ENCODE data around the gene PLEKHA6. TPM values are rescaled to one million over a fixed set of nuclear protein-coding genes. Genes with fewer than 3 reads are reported as not detected.

PLEKHA6 gene
- total RNA-seq, 2 experiments from 2014 or later = 0.53 to 0.82 TPM

DNA sequence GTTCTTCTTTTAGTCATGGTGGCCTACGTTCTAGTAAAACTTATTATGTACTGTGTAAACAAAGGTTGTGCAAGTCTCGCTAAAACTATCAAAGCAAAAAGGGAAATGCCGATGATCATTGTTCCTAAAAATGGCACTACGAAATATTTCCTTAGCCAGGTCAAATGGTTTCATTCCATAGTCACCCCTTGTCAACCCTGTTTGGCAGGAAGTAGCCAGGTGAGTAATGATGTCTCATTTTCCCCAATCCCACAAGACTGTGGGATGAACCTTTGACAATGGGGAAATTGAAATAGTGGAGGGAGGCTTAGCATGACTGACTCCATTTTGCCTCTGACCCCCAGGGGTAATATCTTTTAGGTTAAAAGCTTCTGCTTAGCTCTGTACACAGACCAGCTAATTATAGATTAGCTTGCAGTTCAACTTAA lies 188.0 kb downstream of the PLEKHA6 start:
- ATAC-seq (ENCODE audit: poor library complexity) = no peak
- no peaks in the 10 kb centered on the region for H3K4me1 Mint-ChIP-seq (ENCODE audit: low read depth)
- H3K27ac ChIP-seq (ENCODE audit: low read depth in 1 of 2, low read length in 2 of 2) = no peak overlapping the region
- H3K4me3 Mint-ChIP-seq = no peak overlapping the region
- no peak for DNase-seq
- peaks cover 26 to 37% of the 10 kb centered on the region in 2 experiments for H3K9me3 ChIP-seq (ENCODE audit: control insufficient read depth in 1 of 2, insufficient read depth in 1 of 2, low read length in 2 of 2)
- intact Hi-C loops (cut with DNase I, micrococcal nuclease) = no loop called here
- peaks cover 18% of the 10 kb centered on the region for H3K9me3 Mint-ChIP-seq
- peaks cover 12% of the 10 kb centered on the region for H3K36me3 Mint-ChIP-seq (ENCODE audit: low read depth)
- peaks cover 3 to 9% of the 10 kb centered on the region in 2 experiments for H3K27me3 ChIP-seq (ENCODE audit: control insufficient read depth in 1 of 2, insufficient read depth in 2 of 2, low read length in 2 of 2)
- H3K36me3 ChIP-seq (ENCODE audit: insufficient read depth, low read length) = no peaks in the 10 kb centered on the region
- no peak overlapping the region for H3K4me3 ChIP-seq (ENCODE audit: low read length)
- H3K27me3 Mint-ChIP-seq = peaks cover 7% of the 10 kb centered on the region
- H3K4me1 ChIP-seq (ENCODE audit: insufficient read depth, low read length) = no peaks in the 10 kb centered on the region
- TF ChIP-seq, protein P1, sequence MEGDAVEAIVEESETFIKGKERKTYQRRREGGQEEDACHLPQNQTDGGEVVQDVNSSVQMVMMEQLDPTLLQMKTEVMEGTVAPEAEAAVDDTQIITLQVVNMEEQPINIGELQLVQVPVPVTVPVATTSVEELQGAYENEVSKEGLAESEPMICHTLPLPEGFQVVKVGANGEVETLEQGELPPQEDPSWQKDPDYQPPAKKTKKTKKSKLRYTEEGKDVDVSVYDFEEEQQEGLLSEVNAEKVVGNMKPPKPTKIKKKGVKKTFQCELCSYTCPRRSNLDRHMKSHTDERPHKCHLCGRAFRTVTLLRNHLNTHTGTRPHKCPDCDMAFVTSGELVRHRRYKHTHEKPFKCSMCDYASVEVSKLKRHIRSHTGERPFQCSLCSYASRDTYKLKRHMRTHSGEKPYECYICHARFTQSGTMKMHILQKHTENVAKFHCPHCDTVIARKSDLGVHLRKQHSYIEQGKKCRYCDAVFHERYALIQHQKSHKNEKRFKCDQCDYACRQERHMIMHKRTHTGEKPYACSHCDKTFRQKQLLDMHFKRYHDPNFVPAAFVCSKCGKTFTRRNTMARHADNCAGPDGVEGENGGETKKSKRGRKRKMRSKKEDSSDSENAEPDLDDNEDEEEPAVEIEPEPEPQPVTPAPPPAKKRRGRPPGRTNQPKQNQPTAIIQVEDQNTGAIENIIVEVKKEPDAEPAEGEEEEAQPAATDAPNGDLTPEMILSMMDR (IDR thresholded peaks at IDR 0.05) = no peak
- POLR2A ChIA-PET = no interaction called here
- CTCF ChIA-PET = no interaction called here
- H3K27ac Mint-ChIP-seq = no peak overlapping the region

DNA sequence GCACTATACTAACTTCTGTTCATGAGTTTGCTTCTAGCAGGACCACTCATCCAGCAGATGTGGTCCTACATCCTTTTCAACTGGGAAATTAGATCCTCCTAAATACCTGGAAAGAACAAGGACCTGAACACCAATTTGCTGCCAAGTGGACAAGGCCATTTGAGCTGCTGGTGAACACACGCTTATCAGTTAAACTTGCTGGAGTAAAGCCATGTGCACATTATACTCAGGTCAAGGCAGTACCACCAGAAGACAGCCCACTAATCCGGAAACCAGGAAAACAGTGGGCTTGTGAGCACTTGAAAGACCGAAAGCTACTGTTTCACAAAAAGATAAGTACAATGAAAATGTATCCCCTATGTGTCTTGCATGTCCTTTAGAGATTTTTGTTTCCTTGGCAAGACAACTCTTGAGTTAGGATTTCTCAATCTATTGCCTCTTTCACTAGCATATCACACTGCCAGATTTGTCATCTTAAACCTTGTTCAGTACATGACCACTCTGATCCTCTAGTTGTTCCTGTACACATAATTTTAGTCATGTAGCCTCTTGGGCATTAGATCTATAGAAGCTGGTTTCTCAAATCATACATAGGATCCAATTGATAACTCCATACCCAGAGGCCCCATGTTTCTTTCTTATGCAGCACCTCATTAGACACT lies 189.1 kb downstream of the PLEKHA6 start:
- no peak overlapping the region for H3K4me3 Mint-ChIP-seq
- peaks cover 0 to 9% of the 10 kb centered on the region in 2 experiments for H3K27me3 ChIP-seq (ENCODE audit: control insufficient read depth in 1 of 2, insufficient read depth in 2 of 2, low read length in 2 of 2)
- H3K9me3 ChIP-seq (ENCODE audit: control insufficient read depth in 1 of 2, insufficient read depth in 1 of 2, low read length in 2 of 2) = peaks cover 33 to 37% of the 10 kb centered on the region in 2 experiments
- no peaks in the 10 kb centered on the region for H3K36me3 ChIP-seq (ENCODE audit: insufficient read depth, low read length)
- no peaks in the 10 kb centered on the region for H3K4me1 ChIP-seq (ENCODE audit: insufficient read depth, low read length)
- ATAC-seq (ENCODE audit: poor library complexity) (no peak), DNase-seq (no peak)
- CTCF ChIA-PET = interaction anchor here (1.1 kb wide), 1 partner anchor 8 kb away, joined by 4 read pairs; no protein-coding TSS in a partner anchor
- H3K9me3 Mint-ChIP-seq = peaks cover 18% of the 10 kb centered on the region
- POLR2A ChIA-PET = no interaction called here
- no peaks in the 10 kb centered on the region for H3K4me1 Mint-ChIP-seq (ENCODE audit: low read depth)
- intact Hi-C loops (cut with DNase I, micrococcal nuclease) = no loop called here
- TF ChIP-seq, protein P1 (IDR thresholded peaks at IDR 0.05) = no peak
- peaks cover 12% of the 10 kb centered on the region for H3K36me3 Mint-ChIP-seq (ENCODE audit: low read depth)
- no peak overlapping the region for H3K27ac Mint-ChIP-seq
- peaks cover 7% of the 10 kb centered on the region for H3K27me3 Mint-ChIP-seq
- H3K27ac ChIP-seq (ENCODE audit: low read depth in 1 of 2, low read length in 2 of 2) = no peak overlapping the region
- H3K4me3 ChIP-seq (ENCODE audit: low read length) = no peak overlapping the region

DNA sequence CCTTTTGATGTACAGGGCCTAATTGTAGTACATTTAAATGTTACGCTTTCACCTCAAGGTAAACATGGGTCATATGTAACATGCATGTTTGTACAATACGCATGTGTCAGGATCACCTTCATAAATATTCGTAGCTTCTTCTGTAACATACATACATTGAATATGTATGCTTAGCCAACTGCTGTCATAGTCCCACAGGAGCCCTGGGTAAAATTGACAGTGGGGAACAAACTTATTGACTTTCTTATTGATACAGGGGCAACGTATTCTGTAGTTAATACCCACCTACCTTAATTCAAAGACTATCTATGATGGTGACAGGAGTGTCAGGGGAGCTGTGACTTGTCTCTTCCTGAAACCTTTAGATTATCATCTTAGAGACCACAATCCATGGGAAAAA lies 189.9 kb downstream of the PLEKHA6 start:
- POLR2A ChIA-PET = no interaction called here
- intact Hi-C loops (cut with DNase I, micrococcal nuclease) = no loop called here

More for the DNA sequence above, 189.9 kb downstream of the PLEKHA6 start:
- Histone ChIP-seq H3K27me3 (ENCODE audit: control insufficient read depth in 1 of 2, insufficient read depth in 2 of 2, low read length in 2 of 2) (peaks cover 0 to 3% of the 10 kb centered on the region in 2 experiments), H3K4me3 (ENCODE audit: low read length) (no peak overlapping the region), H3K9me3 (ENCODE audit: control insufficient read depth in 1 of 2, insufficient read depth in 1 of 2, low read length in 2 of 2) (peaks cover 33 to 37% of the 10 kb centered on the region in 2 experiments), H3K27ac (ENCODE audit: low read depth in 1 of 2, low read length in 2 of 2) (no peak overlapping the region), H3K4me1 (ENCODE audit: insufficient read depth, low read length) (no peaks in the 10 kb centered on the region), H3K36me3 (ENCODE audit: insufficient read depth, low read length) (no peaks in the 10 kb centered on the region)
- TF ChIP-seq, protein P1 (IDR thresholded peaks at IDR 0.05) = no peak
- ATAC-seq (ENCODE audit: poor library complexity) = no peak
- Mint-ChIP-seq H3K27ac (no peak overlapping the region), H3K36me3 (ENCODE audit: low read depth) (peaks cover 12% of the 10 kb centered on the region), H3K4me3 (no peak overlapping the region), H3K4me1 (ENCODE audit: low read depth) (no peaks in the 10 kb centered on the region), H3K27me3 (peaks cover 7% of the 10 kb centered on the region), H3K9me3 (peaks cover 18% of the 10 kb centered on the region)
- DNase-seq = peak in 1 of 14 experiments; percentile 10
- CTCF ChIA-PET = interaction anchor here (1.1 kb wide), 1 partner anchor 7 kb away, joined by 4 read pairs; no protein-coding TSS in a partner anchor

Other genes starting within 250 kb of the PLEKHA6 start
- gene ETNK2, start 207.9 kb downstream of the PLEKHA6 start, total RNA-seq = 10 to 100 TPM; 11.7 to 12.9 TPM
- not detected for gene REN, start 193.6 kb downstream of the PLEKHA6 start, total RNA-seq
- not detected for gene KISS1, start 163.4 kb downstream of the PLEKHA6 start, total RNA-seq
- under 1 TPM in 1 of 2 experiments, not detected in 1; 0.30 TPM for gene GOLT1A, start 145.9 kb downstream of the PLEKHA6 start, total RNA-seq
- gene PPP1R15B, start 51.9 kb upstream of the PLEKHA6 start, total RNA-seq = 100 to 1,000 TPM; 171 to 179 TPM
- 10 to 100 TPM; 25.5 to 27.1 TPM for gene PIK3C2B, start 134.9 kb upstream of the PLEKHA6 start, total RNA-seq
- gene MDM4, start 156.5 kb upstream of the PLEKHA6 start, total RNA-seq = 100 to 1,000 TPM; 260 to 266 TPM

All from CD4-positive, alpha-beta T cell (primary cell).